ENCODE results near the gene MAMLD1. TPM values are rescaled to one million over a fixed set of nuclear protein-coding genes. Genes with fewer than 3 reads are reported as not detected.

MAMLD1 gene
- total RNA-seq, 2 donors from 2014 or later, result 0.44 to 0.68 TPM

DNA sequence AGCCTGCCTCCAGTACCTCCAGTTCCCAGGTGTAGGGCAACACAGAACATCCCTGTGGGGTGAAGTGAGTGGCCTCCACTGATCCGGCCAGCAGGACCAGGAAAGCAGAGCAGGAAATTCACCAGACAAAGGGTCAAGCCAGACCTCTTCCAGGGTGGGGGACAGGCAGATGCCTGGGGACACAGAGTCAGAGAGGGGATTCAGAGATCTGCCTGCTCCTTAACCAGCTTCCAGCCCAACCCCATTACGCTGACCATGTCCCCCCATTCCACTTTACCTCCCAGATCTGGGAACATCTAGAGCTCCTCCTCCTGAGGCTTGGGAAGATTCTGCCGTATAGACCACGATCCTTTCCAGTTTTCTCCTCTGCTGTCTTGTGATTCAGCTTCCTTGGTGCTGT is 132.4 kb downstream of the MAMLD1 start:
- 86 to 90% methylated on average over 1 to 4 of the region's 4 CpGs for WGBS, 2 experiments (ENCODE audit: insufficient coverage in 1 of 2, insufficient read length in 1 of 2)
- Histone ChIP-seq H3K36me3 (ENCODE audit: control insufficient read depth, insufficient read depth, low read length) (no peaks in the 10 kb centered on the region), H3K4me1 (ENCODE audit: control insufficient read depth, insufficient read depth, low read length) (no peaks in the 10 kb centered on the region), H3K4me3 (ENCODE audit: low read length) (no peak overlapping the region), H3K27me3 (ENCODE audit: control insufficient read depth, insufficient read depth, low read length, poor library complexity, severe bottlenecking) (no peaks in the 10 kb centered on the region), H3K27ac (ENCODE audit: low read depth, low read length) (no peak overlapping the region), H3K9ac (ENCODE audit: extremely low read depth, low read length, poor library complexity, severe bottlenecking) (no peak overlapping the region), H3K9me3 (ENCODE audit: control insufficient read depth, low read length) (no peaks in the 10 kb centered on the region)
- no peak overlapping the region for H3K27ac Mint-ChIP-seq
- peaks cover 4% of the 10 kb centered on the region for H3K27me3 Mint-ChIP-seq (ENCODE audit: insufficient read depth)
- DNase-seq, result no peak
- no peaks in the 10 kb centered on the region for H3K4me1 Mint-ChIP-seq
- no peak overlapping the region for H3K4me3 Mint-ChIP-seq
- peaks cover 58% of the 10 kb centered on the region for H3K9me3 Mint-ChIP-seq
- H3K36me3 Mint-ChIP-seq (ENCODE audit: low read depth), result no peaks in the 10 kb centered on the region
- TF ChIP-seq, protein P1, sequence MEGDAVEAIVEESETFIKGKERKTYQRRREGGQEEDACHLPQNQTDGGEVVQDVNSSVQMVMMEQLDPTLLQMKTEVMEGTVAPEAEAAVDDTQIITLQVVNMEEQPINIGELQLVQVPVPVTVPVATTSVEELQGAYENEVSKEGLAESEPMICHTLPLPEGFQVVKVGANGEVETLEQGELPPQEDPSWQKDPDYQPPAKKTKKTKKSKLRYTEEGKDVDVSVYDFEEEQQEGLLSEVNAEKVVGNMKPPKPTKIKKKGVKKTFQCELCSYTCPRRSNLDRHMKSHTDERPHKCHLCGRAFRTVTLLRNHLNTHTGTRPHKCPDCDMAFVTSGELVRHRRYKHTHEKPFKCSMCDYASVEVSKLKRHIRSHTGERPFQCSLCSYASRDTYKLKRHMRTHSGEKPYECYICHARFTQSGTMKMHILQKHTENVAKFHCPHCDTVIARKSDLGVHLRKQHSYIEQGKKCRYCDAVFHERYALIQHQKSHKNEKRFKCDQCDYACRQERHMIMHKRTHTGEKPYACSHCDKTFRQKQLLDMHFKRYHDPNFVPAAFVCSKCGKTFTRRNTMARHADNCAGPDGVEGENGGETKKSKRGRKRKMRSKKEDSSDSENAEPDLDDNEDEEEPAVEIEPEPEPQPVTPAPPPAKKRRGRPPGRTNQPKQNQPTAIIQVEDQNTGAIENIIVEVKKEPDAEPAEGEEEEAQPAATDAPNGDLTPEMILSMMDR (conservative IDR thresholded peaks at IDR 0.05), result no peak

GRCh38 chrX:150499240-150499639 is 136.1 kb downstream of the MAMLD1 start:
- no peaks in the 10 kb centered on the region for H3K36me3 Mint-ChIP-seq (ENCODE audit: low read depth)
- H3K9me3 Mint-ChIP-seq, result peaks cover 49% of the 10 kb centered on the region
- H3K4me1 Mint-ChIP-seq, result no peaks in the 10 kb centered on the region
- H3K9me3 ChIP-seq (ENCODE audit: control insufficient read depth, low read length), result no peaks in the 10 kb centered on the region
- no peak overlapping the region for H3K4me3 ChIP-seq (ENCODE audit: low read length)
- H3K9ac ChIP-seq (ENCODE audit: extremely low read depth, low read length, poor library complexity, severe bottlenecking), result no peak overlapping the region
- H3K27me3 ChIP-seq (ENCODE audit: control insufficient read depth, insufficient read depth, low read length, poor library complexity, severe bottlenecking), result no peaks in the 10 kb centered on the region
- H3K27ac ChIP-seq (ENCODE audit: low read depth, low read length), result no peak overlapping the region
- no peak overlapping the region for H3K4me3 Mint-ChIP-seq
- H3K27me3 Mint-ChIP-seq (ENCODE audit: insufficient read depth), result peaks cover 4% of the 10 kb centered on the region
- no peaks in the 10 kb centered on the region for H3K36me3 ChIP-seq (ENCODE audit: control insufficient read depth, insufficient read depth, low read length)
- no peak overlapping the region for H3K27ac Mint-ChIP-seq
- 93 to 100% methylated on average over 2 to 3 of the region's 3 CpGs for WGBS, 2 experiments (ENCODE audit: insufficient coverage in 1 of 2, insufficient read length in 1 of 2)
- DNase-seq, result no peak
- TF ChIP-seq, protein P1 (conservative IDR thresholded peaks at IDR 0.05), result no peak
- no peaks in the 10 kb centered on the region for H3K4me1 ChIP-seq (ENCODE audit: control insufficient read depth, insufficient read depth, low read length)

- Mint-ChIP-seq H3K4me1 (peaks cover 9% of the 10 kb centered on the region), H3K4me3 (no peak overlapping the region), H3K27ac (no peak overlapping the region), H3K36me3 (ENCODE audit: low read depth) (no peaks in the 10 kb centered on the region), H3K9me3 (peaks cover 51% of the 10 kb centered on the region), H3K27me3 (ENCODE audit: insufficient read depth) (peaks cover 4% of the 10 kb centered on the region)
- no peak overlapping the region for H3K9ac ChIP-seq (ENCODE audit: extremely low read depth, low read length, poor library complexity, severe bottlenecking)
- DNase-seq, result no peak
- no peaks in the 10 kb centered on the region for H3K9me3 ChIP-seq (ENCODE audit: control insufficient read depth, low read length)
- H3K27ac ChIP-seq (ENCODE audit: low read depth, low read length), result no peak overlapping the region
- TF ChIP-seq, protein P1 (conservative IDR thresholded peaks at IDR 0.05), result no peak
- H3K27me3 ChIP-seq (ENCODE audit: control insufficient read depth, insufficient read depth, low read length, poor library complexity, severe bottlenecking), result no peaks in the 10 kb centered on the region
- H3K36me3 ChIP-seq (ENCODE audit: control insufficient read depth, insufficient read depth, low read length), result no peaks in the 10 kb centered on the region
- WGBS, 2 experiments (ENCODE audit: insufficient coverage in 1 of 2, insufficient read length in 1 of 2), result 93% methylated on average over 3 of the region's 3 CpGs; no CpG with 5 or more reads in 1 of the 2 experiments
- no peaks in the 10 kb centered on the region for H3K4me1 ChIP-seq (ENCODE audit: control insufficient read depth, insufficient read depth, low read length)
- H3K4me3 ChIP-seq (ENCODE audit: low read length), result no peak overlapping the region
Observed at GRCh38 chrX:150502091-150502490, 139.0 kb downstream of the MAMLD1 start.

All from endodermal cell (in vitro differentiated cells).